Measurements from ENCODE around the gene PTPN22.

Gene PTPN22

DNA sequence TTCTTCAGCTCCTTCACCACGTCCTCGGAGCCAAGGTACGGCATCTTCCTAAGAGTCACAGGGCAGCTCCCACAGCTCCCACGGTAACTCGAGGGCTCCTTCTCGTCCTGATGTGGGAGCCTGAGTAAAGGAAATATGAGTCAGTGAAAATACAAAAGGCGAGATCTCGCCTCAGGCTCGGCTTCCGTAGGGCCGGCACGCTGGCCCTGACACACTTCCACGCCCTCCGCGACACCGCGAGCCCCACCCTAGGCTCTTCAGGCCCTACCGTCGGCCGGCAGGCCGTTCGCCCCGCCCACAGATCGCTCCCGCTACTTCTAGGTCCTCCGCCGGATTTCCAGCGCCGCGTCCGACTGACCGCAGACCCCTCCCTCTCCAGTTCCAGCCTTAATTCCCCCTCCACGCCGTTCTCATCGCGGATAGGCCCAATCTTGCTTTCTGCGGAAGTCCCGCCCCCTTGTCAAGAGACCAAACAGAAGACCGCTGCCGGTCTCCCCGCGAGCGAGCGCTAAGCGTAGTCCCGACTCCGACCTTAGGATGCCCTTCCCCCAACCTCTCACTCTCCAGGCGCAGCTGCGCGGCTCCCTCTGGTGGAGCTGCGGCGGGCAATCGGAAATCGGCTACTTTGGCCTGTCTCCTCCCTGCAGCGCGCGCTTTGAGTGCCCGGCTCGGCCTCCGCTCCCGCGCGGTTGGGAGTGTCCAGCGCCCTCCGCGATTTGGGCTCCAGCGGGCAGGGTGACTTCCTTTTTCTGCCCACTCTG, 33.3 kb upstream of the PTPN22 start, which contains the start of the genes AP4B1 and DCLRE1B:
Gene AP4B1 (minus strand): TSS at position 126 of the 761 bp plus-strand sequence. CDS start 82 bp downstream, at position 44.
Gene DCLRE1B (plus strand): TSS at position 653 of the 761 bp plus-strand sequence. CDS start 261 bp downstream, outside the sequence.
- peak within 1 kb of the TSS; percentile 94 for H3K4me2 ChIP-seq (ENCODE audit: low read length)
- no peaks in the 10 kb centered on the region for H3K27me3 ChIP-seq (ENCODE audit: low read depth, low read length)
- H3K36me3 ChIP-seq (replicated peaks; ENCODE audit: low read depth, low read length): no peaks in the 10 kb centered on the region
- TF ChIP-seq, protein P1, sequence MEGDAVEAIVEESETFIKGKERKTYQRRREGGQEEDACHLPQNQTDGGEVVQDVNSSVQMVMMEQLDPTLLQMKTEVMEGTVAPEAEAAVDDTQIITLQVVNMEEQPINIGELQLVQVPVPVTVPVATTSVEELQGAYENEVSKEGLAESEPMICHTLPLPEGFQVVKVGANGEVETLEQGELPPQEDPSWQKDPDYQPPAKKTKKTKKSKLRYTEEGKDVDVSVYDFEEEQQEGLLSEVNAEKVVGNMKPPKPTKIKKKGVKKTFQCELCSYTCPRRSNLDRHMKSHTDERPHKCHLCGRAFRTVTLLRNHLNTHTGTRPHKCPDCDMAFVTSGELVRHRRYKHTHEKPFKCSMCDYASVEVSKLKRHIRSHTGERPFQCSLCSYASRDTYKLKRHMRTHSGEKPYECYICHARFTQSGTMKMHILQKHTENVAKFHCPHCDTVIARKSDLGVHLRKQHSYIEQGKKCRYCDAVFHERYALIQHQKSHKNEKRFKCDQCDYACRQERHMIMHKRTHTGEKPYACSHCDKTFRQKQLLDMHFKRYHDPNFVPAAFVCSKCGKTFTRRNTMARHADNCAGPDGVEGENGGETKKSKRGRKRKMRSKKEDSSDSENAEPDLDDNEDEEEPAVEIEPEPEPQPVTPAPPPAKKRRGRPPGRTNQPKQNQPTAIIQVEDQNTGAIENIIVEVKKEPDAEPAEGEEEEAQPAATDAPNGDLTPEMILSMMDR (IDR thresholded peaks at IDR 0.05; ENCODE audit: low read depth, low read length): peak; percentile 54
- TF ChIP-seq EZH2phosphoT487 (IDR thresholded peaks at IDR 0.05; ENCODE audit: low read depth): no peak
- peak within 1 kb of the TSS; percentile 78 for H3K9ac ChIP-seq (ENCODE audit: low read length)
- peaks cover 35% of the 10 kb centered on the region for H3K79me2 ChIP-seq (ENCODE audit: low read length)
- H3K4me3 ChIP-seq (ENCODE audit: low read length): peak within 1 kb of the TSS; percentile 92
- H3K9me3 ChIP-seq (ENCODE audit: insufficient read depth, low read length): no peaks in the 10 kb centered on the region
- peak within 1 kb of the TSS; percentile 72 for H3K27ac ChIP-seq (ENCODE audit: low read length)
- peak within 1 kb of the TSS; percentile 73 for H2AFZ ChIP-seq (ENCODE audit: low read depth, low read length)
- H4K20me1 ChIP-seq (ENCODE audit: insufficient read depth, low read length): no peaks in the 10 kb centered on the region
- H3K4me1 ChIP-seq (ENCODE audit: low read length): peaks cover 9% of the 10 kb centered on the region

- Histone ChIP-seq H2AFZ (ENCODE audit: low read depth, low read length) (peak overlapping the region; percentile 73), H3K4me1 (ENCODE audit: low read length) (peaks cover 9% of the 10 kb centered on the region), H3K9me3 (ENCODE audit: insufficient read depth, low read length) (no peaks in the 10 kb centered on the region), H3K79me2 (ENCODE audit: low read length) (peaks cover 35% of the 10 kb centered on the region), H3K27me3 (ENCODE audit: low read depth, low read length) (no peaks in the 10 kb centered on the region), H3K36me3 (replicated peaks; ENCODE audit: low read depth, low read length) (peaks cover 2% of the 10 kb centered on the region), H3K4me3 (ENCODE audit: low read length) (peak overlapping the region; percentile 92), H3K27ac (ENCODE audit: low read length) (peak overlapping the region; percentile 72), H4K20me1 (ENCODE audit: insufficient read depth, low read length) (no peaks in the 10 kb centered on the region), H3K4me2 (ENCODE audit: low read length) (peak overlapping the region; percentile 94), H3K9ac (ENCODE audit: low read length) (peak overlapping the region; percentile 73)
- TF ChIP-seq, protein P1 (IDR thresholded peaks at IDR 0.05; ENCODE audit: low read depth, low read length): no peak
- no peak for TF ChIP-seq EZH2phosphoT487 (IDR thresholded peaks at IDR 0.05; ENCODE audit: low read depth)
Measured at GRCh38 chr1:113904293-113904673, 32.8 kb upstream of the PTPN22 start.

GRCh38 chr1:113903501-113904292, 32.2 kb upstream of the PTPN22 start:
- peak overlapping the region; percentile 94 for H3K4me2 ChIP-seq (ENCODE audit: low read length)
- no peaks in the 10 kb centered on the region for H3K9me3 ChIP-seq (ENCODE audit: insufficient read depth, low read length)
- H3K27ac ChIP-seq (ENCODE audit: low read length): peak overlapping the region; percentile 72
- H3K79me2 ChIP-seq (ENCODE audit: low read length): peaks cover 35% of the 10 kb centered on the region
- TF ChIP-seq, protein P1 (IDR thresholded peaks at IDR 0.05; ENCODE audit: low read depth, low read length): no peak
- no peak for TF ChIP-seq EZH2phosphoT487 (IDR thresholded peaks at IDR 0.05; ENCODE audit: low read depth)
- H4K20me1 ChIP-seq (ENCODE audit: insufficient read depth, low read length): no peaks in the 10 kb centered on the region
- peak overlapping the region; percentile 92 for H3K4me3 ChIP-seq (ENCODE audit: low read length)
- peak overlapping the region; percentile 73 for H3K9ac ChIP-seq (ENCODE audit: low read length)
- peaks cover 9% of the 10 kb centered on the region for H3K4me1 ChIP-seq (ENCODE audit: low read length)
- no peaks in the 10 kb centered on the region for H3K27me3 ChIP-seq (ENCODE audit: low read depth, low read length)
- H3K36me3 ChIP-seq (replicated peaks; ENCODE audit: low read depth, low read length): peaks cover 5% of the 10 kb centered on the region
- H2AFZ ChIP-seq (ENCODE audit: low read depth, low read length): peak overlapping the region; percentile 73; the same call in 1 of the 2 replicates

- no peaks in the 10 kb centered on the region for H4K20me1 ChIP-seq (ENCODE audit: insufficient read depth, low read length)
- peaks cover 14% of the 10 kb centered on the region for H3K36me3 ChIP-seq (replicated peaks; ENCODE audit: low read depth, low read length)
- H3K9me3 ChIP-seq (ENCODE audit: insufficient read depth, low read length): no peaks in the 10 kb centered on the region
- no peak overlapping the region for H3K4me3 ChIP-seq (ENCODE audit: low read length)
- H3K27ac ChIP-seq (ENCODE audit: low read length): no peak overlapping the region
- H3K27me3 ChIP-seq (ENCODE audit: low read depth, low read length): no peaks in the 10 kb centered on the region
- H2AFZ ChIP-seq (ENCODE audit: low read depth, low read length): no peak overlapping the region
- TF ChIP-seq, protein P1 (IDR thresholded peaks at IDR 0.05; ENCODE audit: low read depth, low read length): no peak
- no peak for TF ChIP-seq EZH2phosphoT487 (IDR thresholded peaks at IDR 0.05; ENCODE audit: low read depth)
- H3K4me2 ChIP-seq (ENCODE audit: low read length): no peak overlapping the region
- H3K4me1 ChIP-seq (ENCODE audit: low read length): peaks cover 8% of the 10 kb centered on the region
- no peak overlapping the region for H3K9ac ChIP-seq (ENCODE audit: low read length)
- H3K79me2 ChIP-seq (ENCODE audit: low read length): peaks cover 30% of the 10 kb centered on the region
Measured at GRCh38 chr1:113901191-113901590, 29.7 kb upstream of the PTPN22 start.
